Measurements from ENCODE around the gene ZNF334.

The ZNF334 gene
- total RNA-seq, result 0.07 to 1.2 reads per million in 2 donors

GRCh38 chr20:46512943-46513844 lies at the start of gene ZNF334:
Gene ZNF334, minus strand, starts transcription at chr20:46513559. Its CDS starts 1,457 bp downstream, at chr20:46512102.
- peak in 2 of 5 experiments; percentile 4 to 16 for DNase-seq

DNA sequence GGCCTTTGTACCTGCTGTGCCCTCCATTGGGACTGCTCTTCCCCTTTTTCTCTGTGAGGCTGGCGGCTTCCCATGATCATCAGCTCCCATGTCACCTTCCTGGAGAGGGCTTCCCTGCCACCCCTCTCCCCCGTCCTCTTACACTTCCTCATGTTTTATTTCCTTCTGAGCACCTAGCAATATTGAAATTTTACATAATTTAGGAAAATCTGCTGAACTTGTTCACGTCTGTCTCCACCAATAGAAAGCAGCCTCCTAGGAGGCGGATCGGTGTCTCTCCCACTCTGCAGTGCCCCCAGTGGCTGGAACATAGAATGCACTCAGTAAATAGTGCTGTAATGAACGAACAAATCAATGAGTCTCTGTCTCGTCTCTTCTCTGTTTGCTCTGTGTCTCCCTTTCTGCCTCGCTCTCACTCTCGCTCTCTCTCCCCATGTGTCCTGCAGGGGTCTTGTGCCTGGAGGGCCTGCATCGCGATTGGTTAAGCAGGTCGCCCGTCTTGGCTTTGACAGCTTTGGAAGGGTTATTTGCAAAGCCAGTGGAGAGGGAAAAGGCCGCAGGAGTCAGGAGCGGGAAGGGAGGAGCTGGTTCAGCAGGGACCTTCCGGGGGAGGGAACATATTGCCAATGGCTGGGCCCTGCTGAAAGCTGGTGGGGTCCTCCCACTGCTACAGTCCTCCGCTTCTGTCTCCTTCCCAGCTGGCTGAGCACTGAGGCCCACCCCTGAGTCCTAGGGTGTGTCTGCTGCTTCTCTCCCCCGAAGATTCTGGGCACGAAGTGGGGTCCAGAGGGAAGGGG lies 49.2 kb upstream of the ZNF334 start:
- DNase-seq, result peak in 4 of 5 experiments; percentile 9 to 55 (median 40)

GRCh38 chr20:46562009-46562372 lies 48.6 kb upstream of the ZNF334 start:
- no peak for DNase-seq

- no peak for DNase-seq
Measured at GRCh38 chr20:46559685-46560440, 46.5 kb upstream of the ZNF334 start.

- DNase-seq, result no peak
Measured at GRCh38 chr20:46559001-46559400, 45.6 kb upstream of the ZNF334 start.

GRCh38 chr20:46558511-46558959 lies 45.2 kb upstream of the ZNF334 start:
- DNase-seq, result peak in 1 of 5 experiments; percentile 28

- DNase-seq, result no peak
Measured at GRCh38 chr20:46557231-46557956, 44.0 kb upstream of the ZNF334 start.

DNA sequence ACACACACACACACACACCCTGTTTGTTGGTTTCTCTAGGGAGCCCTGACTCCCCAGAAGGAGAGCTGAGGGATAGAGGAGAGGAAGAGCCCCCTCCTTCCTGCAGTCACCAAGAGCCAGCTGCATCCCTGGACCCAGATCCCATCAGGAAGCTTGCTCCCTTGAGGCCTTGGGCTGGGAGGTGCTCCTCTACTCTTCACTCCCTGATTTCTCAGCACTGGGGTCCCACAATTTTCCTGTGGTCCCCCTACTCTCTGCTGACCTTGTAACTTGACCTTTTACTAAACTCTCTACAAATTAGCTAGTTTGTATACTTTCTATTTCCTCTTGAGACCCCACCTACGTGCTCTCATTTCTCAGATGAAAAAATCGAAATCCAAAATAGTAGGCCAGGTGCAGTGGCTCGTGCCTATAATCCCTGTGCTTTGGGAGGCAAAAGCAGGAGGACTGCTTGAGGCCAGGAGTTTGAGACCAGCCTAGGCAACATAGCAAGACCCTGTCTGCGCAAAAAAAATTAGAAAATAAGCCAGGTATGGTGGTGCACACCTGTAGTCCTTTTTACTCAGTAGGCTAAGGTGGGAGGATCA lies 42.1 kb upstream of the ZNF334 start:
- DNase-seq, result no peak

DNA sequence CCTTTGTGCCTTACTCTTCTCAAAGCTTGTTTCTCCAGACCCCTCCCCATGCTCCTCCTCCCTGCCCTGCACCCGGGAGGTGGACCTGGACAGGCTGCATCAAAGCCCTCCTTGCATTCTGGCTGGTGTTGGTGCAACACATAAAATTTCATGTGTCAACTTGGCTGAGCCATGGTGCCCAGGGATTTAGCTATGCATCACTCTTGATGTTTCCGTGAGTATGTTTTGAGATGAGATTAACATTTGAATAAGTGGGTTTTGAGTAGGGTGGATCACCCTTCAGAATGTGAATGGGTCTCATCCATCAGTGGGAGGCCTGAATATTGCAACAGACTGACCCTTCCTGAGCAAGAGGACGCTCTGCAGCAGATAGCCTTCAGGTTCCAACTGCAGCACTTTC lies 41.5 kb upstream of the ZNF334 start:
- no peak for DNase-seq

GRCh38 chr20:46553926-46554325 lies 40.6 kb upstream of the ZNF334 start:
- no peak for DNase-seq

DNA sequence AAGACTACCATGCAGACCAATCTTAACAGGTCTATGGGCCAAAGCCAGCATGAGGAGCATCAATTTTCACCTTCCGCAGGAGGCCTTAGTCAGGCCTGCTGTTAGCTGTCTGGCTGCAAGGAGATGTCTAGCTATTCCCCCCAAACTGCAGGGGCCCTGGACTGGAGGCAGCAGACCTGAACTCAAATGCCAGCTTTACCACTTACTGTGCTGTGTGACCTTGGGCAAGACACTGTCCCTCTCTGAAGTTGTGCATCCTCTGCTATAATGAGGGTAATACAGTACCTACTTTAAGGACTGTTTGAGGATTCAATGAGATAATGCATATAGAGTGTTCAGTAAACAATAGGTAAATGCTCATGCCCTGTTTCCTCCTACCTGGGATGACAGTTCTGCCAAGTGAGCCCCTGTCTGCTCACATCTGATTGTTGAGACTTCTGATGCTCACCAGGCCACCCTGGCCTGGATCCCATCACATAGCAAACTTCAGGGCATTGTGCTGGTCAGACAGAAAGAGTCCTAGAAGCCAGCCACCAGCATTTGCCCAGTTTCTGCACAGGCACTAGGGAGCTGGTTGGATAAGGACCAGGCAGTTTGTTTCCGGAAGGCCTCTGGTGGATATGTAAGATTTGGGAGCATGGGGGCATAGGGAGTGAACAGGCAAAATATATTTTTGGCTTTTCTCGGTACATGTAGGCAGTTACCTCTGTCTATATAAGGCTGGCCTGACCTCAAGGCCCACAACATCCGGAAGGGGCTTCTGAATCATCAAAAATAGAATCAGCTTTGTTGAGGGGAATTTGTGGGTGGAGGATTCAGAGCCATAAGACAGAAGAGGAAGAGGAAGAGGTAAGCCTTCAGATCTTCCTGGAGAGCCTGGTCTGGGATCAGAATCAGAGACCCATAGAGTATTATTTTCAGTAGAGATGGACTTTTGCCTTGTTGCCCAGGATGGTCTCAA lies 39.4 kb upstream of the ZNF334 start:
- DNase-seq, result peak in 2 of 5 experiments; percentile 23 to 80

GRCh38 chr20:46551522-46552381 lies 38.4 kb upstream of the ZNF334 start:
- DNase-seq, result no peak

DNA sequence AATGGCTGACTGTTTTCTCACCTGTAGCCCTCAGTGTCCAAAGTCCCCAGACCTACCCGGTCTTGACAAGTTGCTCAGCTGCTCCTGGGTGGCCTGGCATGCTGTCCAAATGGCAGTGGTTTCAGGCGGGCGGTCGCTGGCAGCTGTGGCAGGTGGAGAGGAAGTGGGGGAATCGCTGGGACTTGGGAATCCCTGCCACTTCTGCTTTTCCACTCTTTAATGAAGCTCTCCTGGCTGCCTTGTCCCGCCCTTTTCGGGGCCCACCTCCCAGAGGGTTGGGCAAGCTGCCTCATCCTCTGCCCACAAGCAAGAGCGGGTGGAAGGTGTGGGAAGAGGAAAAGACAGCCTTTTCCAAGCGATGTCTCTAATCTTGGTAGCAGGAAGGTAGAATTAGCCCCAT lies 37.1 kb upstream of the ZNF334 start, which contains the start of gene OCSTAMP:
Gene OCSTAMP, minus strand, starts transcription at position 194 of the 400 bp plus-strand sequence. Its CDS starts 94 bp downstream, at position 100.
- DNase-seq, result no peak

DNA sequence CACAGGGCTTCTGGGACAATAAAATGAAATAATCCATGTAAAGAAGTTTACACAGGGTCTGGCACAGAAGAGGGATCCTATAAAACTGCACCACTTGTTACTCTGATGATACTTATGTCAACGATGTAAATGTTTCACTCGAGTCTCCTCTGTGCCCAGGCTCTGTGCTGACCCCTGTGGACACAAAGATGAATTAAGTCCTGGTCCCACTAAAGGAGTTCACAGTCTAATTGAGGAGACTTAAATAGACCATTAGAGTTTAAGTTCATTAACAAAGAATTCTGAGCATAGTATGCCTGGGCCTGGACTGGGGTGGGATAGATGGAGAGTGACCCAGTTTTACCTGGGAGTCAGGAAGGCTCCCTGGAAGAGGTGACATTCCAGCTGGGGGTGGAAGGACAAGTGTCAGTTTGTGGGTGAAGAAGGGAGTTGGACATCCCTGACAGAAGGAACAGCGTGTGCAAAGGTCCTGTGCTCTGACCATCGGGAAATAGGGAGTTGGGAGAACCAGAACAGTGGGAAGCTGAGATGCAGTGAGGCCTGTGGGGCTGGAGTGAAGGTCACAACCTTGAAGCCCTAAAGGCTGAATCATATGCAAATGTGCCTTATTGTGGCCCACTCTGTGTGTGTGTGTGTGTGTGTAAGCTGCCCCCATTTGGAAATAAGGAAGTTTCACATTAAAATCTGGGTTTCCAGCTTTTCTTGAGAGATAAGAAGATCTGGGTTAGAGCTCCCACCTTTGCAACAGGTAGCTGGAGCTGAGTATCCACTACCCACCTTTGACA lies 36.0 kb upstream of the ZNF334 start:
- no peak for DNase-seq

- no peak for DNase-seq
Measured at GRCh38 chr20:46548688-46549087, 35.3 kb upstream of the ZNF334 start.

DNA sequence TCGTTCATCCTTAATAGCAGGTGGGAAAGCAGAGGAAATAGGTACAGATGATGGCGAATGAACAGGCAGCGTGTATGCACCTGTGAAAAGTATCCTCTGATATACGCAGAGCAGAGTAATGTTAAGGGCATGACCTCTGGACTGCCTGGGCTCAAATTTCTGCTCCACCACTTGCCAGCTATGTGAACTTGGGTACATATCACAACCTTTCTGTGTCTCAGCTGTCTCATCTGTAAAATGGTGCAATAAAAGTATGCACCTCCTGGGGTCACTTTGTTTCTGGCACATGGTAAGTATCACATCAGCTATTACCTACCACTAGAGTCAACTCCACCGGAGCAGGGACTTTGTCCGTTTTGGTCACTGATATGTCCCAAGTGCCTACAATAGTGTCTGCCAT lies 34.6 kb upstream of the ZNF334 start:
- DNase-seq, result no peak

- no peak for DNase-seq
Measured at GRCh38 chr20:46546936-46547335, 33.6 kb upstream of the ZNF334 start.

- DNase-seq, result no peak
Measured at GRCh38 chr20:46546298-46546697, 32.9 kb upstream of the ZNF334 start.

GRCh38 chr20:46545827-46546138 lies 32.4 kb upstream of the ZNF334 start:
- DNase-seq, result no peak

Measured in T-helper 2 cell (primary cell).